ENCODE measurements around the gene LOXL1. TPM values are rescaled to one million over a fixed set of nuclear protein-coding genes. Genes with fewer than 3 reads are reported as not detected.

Gene LOXL1
- total and polyA plus RNA-seq, 2 donors (not counting 1 experiment from before 2014, with no cell fraction given), result 65.6 to 163 TPM

DNA sequence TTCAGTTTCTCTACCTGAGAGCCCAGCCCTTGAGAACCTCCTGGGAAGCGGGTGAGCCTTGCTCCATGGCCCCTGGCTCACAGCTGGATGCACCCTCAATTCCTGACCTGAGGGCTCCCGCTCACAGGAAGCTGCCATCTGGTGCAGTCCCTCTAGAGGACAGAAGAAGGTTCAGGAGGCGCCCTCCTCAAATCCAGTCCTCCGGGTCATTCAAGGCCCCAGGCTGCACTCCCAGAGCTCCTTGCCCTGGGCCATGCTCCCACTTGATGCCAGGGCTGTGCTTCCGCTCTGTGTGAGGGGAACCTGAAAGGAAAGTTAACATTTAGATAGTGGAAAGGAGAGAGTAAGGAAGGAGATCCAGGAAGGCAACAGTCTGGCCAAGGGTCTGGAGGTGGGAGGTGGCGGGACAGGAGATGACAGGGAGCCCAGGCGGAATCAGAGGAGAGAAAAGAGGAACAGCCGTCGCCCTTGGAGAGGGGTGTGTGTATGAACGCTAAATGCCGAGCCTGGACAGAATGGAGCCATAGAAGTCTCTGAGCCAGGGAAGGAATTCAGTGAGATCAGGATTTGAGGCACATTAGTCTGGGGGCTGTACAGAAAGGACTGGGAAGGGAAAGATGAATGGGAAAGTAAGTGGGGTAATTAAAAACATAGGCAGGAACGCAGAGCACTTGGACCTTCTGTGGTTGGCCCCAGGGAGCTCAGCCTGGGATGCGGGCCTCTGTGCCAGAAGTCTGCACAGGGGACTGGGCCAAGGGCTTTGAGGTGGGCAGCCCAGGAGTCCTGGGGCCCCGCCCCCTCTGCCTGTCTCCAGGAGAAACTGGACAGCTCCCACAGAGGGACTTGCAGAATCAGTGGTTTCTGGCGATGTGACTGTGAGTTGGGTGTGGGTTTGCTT, 26.8 kb upstream of the LOXL1 start:
- Histone ChIP-seq H3K9me3 (ENCODE audit: control insufficient read depth, insufficient read depth, low read depth, low read length) (no peaks in the 10 kb centered on the region), H3K27ac (ENCODE audit: insufficient read depth, low read length) (no peak overlapping the region), H3K79me2 (ENCODE audit: control insufficient read depth, insufficient read depth, low read length) (no peaks in the 10 kb centered on the region), H2AFZ (ENCODE audit: low read length) (no peak overlapping the region), H3K9ac (ENCODE audit: insufficient read depth, low read length) (no peak overlapping the region), H3K4me3 (replicated peaks in 1 of 4; ENCODE audit: control extremely low read depth in 1 of 4, insufficient read depth in 1 of 4, low read depth in 3 of 4, low read length in 4 of 4) (no peak overlapping the region), H3K27me3 (ENCODE audit: control insufficient read depth, insufficient read depth, low read length) (no peaks in the 10 kb centered on the region), H3K36me3 (ENCODE audit: control insufficient read depth, insufficient read depth, low read length) (no peaks in the 10 kb centered on the region), H3K4me1 (ENCODE audit: control insufficient read depth, extremely low read depth, insufficient read depth, low read length) (peaks cover 15% of the 10 kb centered on the region), H4K20me1 (ENCODE audit: control insufficient read depth, extremely low read depth, insufficient read depth, low read length) (no peaks in the 10 kb centered on the region), H3K4me2 (ENCODE audit: extremely low read depth, insufficient read depth, low read length) (no peak overlapping the region)
- peak in 1 of 2 donors; percentile 54 for DNase-seq (ENCODE audit: low read depth in 2 of 2)
- TF ChIP-seq, protein P1, sequence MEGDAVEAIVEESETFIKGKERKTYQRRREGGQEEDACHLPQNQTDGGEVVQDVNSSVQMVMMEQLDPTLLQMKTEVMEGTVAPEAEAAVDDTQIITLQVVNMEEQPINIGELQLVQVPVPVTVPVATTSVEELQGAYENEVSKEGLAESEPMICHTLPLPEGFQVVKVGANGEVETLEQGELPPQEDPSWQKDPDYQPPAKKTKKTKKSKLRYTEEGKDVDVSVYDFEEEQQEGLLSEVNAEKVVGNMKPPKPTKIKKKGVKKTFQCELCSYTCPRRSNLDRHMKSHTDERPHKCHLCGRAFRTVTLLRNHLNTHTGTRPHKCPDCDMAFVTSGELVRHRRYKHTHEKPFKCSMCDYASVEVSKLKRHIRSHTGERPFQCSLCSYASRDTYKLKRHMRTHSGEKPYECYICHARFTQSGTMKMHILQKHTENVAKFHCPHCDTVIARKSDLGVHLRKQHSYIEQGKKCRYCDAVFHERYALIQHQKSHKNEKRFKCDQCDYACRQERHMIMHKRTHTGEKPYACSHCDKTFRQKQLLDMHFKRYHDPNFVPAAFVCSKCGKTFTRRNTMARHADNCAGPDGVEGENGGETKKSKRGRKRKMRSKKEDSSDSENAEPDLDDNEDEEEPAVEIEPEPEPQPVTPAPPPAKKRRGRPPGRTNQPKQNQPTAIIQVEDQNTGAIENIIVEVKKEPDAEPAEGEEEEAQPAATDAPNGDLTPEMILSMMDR (conservative IDR thresholded peaks at IDR 0.05 in 1 of 2, IDR thresholded peaks at IDR 0.05 in 1 of 2; ENCODE audit: low read depth in 1 of 2, low read length in 2 of 2), result no peak
- no peak for TF ChIP-seq EZH2 (IDR thresholded peaks at IDR 0.05; ENCODE audit: low read length, missing control alignments)

DNA sequence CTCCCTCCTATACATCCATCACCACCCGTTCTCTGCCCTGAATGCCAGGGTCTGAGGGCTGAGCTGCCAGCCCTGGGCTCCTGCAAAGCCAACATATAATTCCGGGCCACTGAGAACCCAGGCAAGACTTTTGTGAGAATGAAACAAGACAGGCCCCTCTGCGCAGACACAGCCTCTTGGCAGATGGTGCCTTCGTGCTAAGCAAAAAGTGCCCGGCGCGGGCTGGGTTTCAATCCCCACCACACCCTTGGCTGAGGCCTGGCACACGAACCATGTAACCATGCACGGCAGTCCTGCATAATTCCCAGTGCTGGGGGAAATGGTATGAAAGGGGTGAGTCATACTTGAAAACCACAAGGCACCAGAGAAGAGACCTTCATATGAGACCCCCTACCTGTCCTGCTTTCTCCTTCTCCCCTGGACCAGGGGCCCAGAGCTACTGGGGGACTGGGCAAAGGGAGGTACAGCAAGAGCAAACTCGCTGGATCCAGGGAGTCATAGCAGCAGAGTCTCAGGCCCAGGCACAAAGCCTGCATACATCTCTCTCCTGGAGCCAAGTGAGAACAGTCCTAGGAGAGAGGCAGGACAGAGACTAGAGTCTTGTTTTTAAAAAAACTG, 26.1 kb upstream of the LOXL1 start:
- peak in 1 of 2 donors; percentile 72 for DNase-seq (ENCODE audit: low read depth in 2 of 2)
- TF ChIP-seq, protein P1 (conservative IDR thresholded peaks at IDR 0.05 in 1 of 2, IDR thresholded peaks at IDR 0.05 in 1 of 2; ENCODE audit: low read depth in 1 of 2, low read length in 2 of 2), result no peak
- TF ChIP-seq EZH2 (IDR thresholded peaks at IDR 0.05; ENCODE audit: low read length, missing control alignments), result no peak
- H3K4me3 ChIP-seq (replicated peaks in 1 of 4; ENCODE audit: control extremely low read depth in 1 of 4, insufficient read depth in 1 of 4, low read depth in 3 of 4, low read length in 4 of 4), result no peak overlapping the region
- no peaks in the 10 kb centered on the region for H3K79me2 ChIP-seq (ENCODE audit: control insufficient read depth, insufficient read depth, low read length)
- peaks cover 15% of the 10 kb centered on the region for H3K4me1 ChIP-seq (ENCODE audit: control insufficient read depth, extremely low read depth, insufficient read depth, low read length)
- no peak overlapping the region for H2AFZ ChIP-seq (ENCODE audit: low read length)
- H3K4me2 ChIP-seq (ENCODE audit: extremely low read depth, insufficient read depth, low read length), result no peak overlapping the region
- no peak overlapping the region for H3K9ac ChIP-seq (ENCODE audit: insufficient read depth, low read length)
- no peaks in the 10 kb centered on the region for H4K20me1 ChIP-seq (ENCODE audit: control insufficient read depth, extremely low read depth, insufficient read depth, low read length)
- H3K9me3 ChIP-seq (ENCODE audit: control insufficient read depth, insufficient read depth, low read depth, low read length), result no peaks in the 10 kb centered on the region
- H3K36me3 ChIP-seq (ENCODE audit: control insufficient read depth, insufficient read depth, low read length), result no peaks in the 10 kb centered on the region
- no peaks in the 10 kb centered on the region for H3K27me3 ChIP-seq (ENCODE audit: control insufficient read depth, insufficient read depth, low read length)
- no peak overlapping the region for H3K27ac ChIP-seq (ENCODE audit: insufficient read depth, low read length)

DNA sequence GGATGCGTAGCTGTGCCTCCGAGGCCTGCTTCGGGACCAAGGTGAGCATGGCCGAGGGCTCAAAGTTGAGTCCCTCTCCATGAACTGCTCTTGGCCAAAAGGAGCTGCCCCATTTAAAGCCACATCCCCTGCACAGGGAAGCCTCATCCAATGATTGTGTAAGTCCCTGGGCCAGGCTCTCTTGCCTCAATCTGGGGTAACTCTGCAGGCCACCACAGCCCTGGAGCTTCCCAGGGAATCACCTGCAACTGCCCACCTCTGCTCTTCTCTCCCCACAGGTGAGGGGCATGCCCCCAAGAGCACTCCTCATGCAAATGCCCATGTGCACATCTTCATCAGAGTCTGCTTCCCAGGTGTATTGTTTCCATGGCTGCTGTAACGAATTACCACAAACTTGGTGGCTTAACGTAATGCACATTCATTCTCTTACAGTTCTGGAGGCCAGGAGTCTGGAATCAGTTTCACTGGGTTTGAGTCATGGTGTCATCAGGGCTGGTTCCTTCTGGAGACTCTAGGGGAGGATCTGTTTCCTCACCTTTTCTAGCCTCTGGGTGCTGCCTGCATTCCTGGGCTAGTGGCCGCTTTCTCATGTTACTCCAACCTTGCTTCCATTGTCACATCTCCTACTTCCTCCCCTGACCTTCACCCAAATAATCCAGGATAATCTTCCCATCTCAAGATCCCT, 25.0 kb upstream of the LOXL1 start:
- DNase-seq (ENCODE audit: low read depth in 2 of 2), result no peak
- no peaks in the 10 kb centered on the region for H4K20me1 ChIP-seq (ENCODE audit: control insufficient read depth, extremely low read depth, insufficient read depth, low read length)
- no peak overlapping the region for H2AFZ ChIP-seq (ENCODE audit: low read length)
- H3K4me1 ChIP-seq (ENCODE audit: control insufficient read depth, extremely low read depth, insufficient read depth, low read length), result peaks cover 15% of the 10 kb centered on the region
- H3K9me3 ChIP-seq (ENCODE audit: control insufficient read depth, insufficient read depth, low read depth, low read length), result no peaks in the 10 kb centered on the region
- no peaks in the 10 kb centered on the region for H3K36me3 ChIP-seq (ENCODE audit: control insufficient read depth, insufficient read depth, low read length)
- H3K27me3 ChIP-seq (ENCODE audit: control insufficient read depth, insufficient read depth, low read length), result no peaks in the 10 kb centered on the region
- H3K4me3 ChIP-seq (replicated peaks in 1 of 4; ENCODE audit: control extremely low read depth in 1 of 4, insufficient read depth in 1 of 4, low read depth in 3 of 4, low read length in 4 of 4), result no peak overlapping the region
- no peak overlapping the region for H3K9ac ChIP-seq (ENCODE audit: insufficient read depth, low read length)
- H3K4me2 ChIP-seq (ENCODE audit: extremely low read depth, insufficient read depth, low read length), result no peak overlapping the region
- no peak for TF ChIP-seq EZH2 (IDR thresholded peaks at IDR 0.05; ENCODE audit: low read length, missing control alignments)
- TF ChIP-seq, protein P1 (conservative IDR thresholded peaks at IDR 0.05 in 1 of 2, IDR thresholded peaks at IDR 0.05 in 1 of 2; ENCODE audit: low read depth in 1 of 2, low read length in 2 of 2), result no peak
- no peaks in the 10 kb centered on the region for H3K79me2 ChIP-seq (ENCODE audit: control insufficient read depth, insufficient read depth, low read length)
- no peak overlapping the region for H3K27ac ChIP-seq (ENCODE audit: insufficient read depth, low read length)
